Measurements from ENCODE around the gene NCS1.
A peak's percentile ranks its signal among the peaks of the same experiment; 100 is the strongest.

The NCS1 gene

DNA sequence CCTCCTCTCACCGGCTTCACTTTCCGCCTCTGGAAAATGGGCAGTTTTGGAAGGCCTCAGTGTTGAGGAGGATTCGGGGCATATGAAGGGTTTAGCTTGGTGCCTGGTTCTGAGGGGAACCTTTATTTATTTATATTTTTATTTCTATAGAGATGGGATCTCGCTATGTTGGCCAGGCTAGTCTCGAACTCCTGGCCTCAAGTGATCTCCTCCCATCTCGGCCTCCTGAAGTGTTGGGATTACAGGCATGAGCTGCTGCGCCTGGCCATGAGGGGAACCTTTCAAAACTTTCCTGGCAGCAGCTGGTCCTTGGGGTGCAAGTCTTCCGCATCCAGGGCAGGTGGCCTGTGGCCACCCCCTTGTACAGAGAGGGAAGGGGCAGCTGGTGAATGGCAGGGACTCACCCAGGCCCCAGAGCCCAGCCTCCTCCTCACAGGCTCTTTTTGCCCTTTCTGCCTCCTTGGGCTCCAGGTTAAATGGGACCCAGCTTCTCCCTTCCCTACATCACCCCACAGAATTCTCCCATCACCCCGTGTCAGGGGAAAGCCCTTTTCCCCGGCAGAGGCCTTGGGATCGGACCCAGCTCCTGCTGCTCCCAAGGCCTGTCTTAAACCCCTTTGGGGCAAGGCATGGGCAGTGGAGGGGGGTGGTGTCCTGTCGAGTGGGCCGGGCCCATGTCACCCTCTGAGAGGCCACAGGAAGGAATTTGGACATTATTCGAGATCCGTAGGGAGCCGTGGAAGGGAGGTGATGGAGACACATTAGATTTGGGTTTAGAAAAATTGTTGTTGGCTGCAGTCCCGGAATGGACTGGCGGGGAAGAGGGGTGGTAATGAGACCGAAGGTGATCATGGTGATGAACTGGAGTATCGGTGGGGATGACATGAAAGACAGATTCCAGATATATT is 5.9 kb downstream of the NCS1 start:
- no peak for DNase-seq

DNA sequence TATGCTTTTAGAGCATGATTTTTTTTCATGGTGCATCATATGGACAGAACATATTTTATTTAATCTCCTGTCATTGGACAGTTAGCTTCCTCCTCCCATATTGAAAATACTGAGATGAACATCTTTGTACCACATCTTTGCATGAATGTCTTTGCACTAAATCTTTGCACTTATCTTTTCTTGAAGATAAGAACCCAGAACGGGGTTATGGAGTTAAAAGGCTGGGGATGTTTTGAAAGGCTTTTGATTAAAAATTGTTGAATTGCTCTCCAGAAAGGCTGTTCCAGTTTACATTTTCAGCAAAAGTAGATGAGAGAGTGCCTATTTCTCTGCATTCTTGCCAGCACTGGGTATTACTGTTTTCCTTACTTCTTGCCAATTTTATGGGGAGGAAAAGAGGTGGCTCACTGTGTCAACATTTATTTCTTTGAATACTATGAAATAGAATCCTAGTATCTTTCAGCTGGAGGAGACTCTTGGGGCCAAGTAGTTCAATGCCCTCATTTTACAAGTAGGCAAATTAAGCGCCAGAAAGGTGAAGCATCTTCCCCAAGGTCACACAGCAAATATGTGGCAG is 7.2 kb downstream of the NCS1 start:
- DNase-seq: no peak

DNA sequence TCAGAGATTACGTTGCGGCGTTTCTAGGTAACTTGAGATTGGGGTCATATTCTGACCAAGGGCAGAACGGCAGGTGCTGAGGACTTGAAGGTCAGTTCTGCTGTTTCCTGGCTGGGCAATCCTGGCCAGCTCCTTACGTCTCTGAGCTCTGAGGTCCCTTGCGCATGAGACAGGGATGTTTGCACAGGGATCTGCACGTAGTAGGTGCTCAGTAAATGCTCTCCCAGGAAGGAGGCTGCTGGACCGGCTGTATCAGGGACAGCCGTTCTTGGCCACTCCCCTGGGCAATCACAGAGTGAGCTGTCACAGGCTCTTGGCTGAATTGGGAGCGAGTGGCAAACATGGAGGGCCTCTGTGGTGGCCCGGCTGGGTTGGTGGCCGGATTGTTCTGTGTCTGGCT is 8.3 kb downstream of the NCS1 start:
- no peak for DNase-seq

DNA sequence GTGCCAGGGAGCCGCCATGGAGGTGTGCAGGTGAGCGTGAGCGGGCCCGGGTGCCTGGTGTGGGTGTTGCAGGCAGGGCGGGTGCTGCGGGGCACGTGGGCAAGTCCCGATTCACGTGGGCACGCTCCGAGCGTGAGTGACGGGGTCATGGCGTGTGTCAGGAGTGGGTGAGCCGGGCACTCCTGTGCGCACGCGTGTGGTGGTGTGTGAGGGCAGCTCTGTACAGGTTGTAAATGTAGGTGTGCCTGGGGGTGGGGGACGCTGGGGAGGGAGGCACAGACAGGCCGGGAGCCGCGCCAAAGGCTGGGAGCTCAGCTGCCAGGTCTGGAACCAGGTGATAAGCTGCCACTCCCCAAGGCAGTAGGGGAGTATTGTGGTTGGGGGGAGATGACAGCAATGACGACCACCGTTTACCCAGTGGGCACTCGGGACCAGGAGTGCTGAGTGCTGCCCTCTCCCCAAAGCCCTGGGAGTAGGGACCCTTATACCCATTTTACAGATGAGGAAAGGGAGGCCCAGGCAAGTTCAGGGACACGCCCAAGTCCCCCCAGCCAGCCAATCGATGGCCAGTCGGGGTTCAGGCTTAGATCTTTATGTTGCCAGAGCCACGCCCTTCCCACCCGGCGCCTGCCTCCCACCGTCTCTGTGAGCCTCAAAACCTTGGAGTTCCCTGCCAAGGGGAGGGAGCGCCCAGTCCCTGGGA is 9.6 kb downstream of the NCS1 start:
- DNase-seq: no peak

DNA sequence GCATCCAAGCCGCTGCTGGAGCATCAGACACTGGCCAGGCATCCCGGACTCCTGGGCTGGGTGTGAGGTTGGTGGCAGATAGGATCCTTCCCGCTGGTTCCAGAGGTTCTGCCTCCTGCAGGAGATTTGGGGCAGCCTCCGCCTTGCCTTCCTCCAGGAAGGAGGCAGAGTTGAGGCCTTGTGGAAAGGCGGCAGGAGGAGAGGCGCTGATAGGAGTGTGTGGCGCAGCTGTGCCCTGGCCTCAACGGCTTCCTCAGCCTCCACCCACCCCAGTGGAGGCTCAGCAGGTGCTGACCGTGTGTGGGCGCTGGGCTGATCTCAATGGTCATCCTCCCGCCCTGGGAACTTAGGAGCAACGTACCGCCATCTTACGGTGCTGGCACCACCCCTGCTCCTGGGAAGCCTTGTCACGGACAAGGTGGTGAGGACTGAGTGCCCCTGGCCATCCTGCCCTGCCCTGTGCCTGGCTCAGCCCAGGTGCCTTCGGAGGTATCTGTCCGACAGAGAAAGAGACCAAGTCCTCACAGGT is 10.2 kb downstream of the NCS1 start:
- DNase-seq: no peak

DNA sequence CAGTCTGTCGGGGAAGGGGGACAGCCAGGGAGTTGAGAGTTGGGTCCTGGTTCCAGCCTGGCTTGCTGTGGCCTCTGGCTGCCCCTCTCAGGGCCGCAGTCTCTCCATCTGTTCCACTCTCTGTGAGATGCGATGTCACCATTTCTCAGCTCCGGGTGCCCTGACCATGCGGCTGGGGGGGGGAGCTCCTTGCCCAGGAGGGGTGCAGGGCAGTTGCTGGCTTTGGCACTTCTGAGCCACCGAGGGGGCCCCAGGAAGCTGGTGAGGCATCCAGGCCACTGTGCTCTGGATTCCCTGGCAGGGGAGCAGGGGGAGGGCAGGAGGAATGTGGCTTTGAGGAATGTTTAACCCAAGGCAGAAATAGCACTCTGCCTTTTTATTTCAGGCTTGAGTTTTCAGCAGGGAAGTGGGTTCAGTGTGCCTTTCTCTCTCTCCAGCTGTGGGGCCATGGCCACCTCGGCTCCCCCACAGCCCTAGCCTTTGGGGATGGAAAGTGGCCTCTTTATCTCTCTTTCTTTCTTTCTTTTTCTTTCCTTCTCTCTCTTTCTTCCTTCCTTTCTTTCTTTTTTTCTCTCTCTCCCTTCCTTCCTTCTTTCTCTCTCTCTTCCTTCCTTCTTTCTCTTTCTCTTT is 11.0 kb downstream of the NCS1 start:
- DNase-seq: peak in 1 of 2 experiments; percentile 44

DNA sequence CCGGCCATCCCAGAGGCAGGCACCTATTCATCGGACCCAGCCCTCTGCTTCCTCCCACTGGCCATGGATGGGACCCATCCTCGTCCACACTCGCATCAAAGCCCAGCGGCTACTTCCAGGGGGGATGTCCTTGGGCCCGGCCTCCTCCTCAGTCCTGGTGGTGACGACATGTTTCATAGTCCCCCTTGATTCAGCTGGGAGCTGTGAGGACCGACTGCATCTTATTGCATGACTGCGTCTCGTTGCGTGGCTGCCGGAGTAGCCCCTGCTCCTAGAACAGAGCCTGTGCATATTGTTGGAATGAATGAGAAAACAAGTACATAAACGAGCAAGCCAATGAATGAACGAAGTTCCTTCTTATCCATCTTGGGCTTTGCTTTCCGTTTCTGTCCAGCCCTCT is 12.8 kb downstream of the NCS1 start:
- no peak for DNase-seq

DNA sequence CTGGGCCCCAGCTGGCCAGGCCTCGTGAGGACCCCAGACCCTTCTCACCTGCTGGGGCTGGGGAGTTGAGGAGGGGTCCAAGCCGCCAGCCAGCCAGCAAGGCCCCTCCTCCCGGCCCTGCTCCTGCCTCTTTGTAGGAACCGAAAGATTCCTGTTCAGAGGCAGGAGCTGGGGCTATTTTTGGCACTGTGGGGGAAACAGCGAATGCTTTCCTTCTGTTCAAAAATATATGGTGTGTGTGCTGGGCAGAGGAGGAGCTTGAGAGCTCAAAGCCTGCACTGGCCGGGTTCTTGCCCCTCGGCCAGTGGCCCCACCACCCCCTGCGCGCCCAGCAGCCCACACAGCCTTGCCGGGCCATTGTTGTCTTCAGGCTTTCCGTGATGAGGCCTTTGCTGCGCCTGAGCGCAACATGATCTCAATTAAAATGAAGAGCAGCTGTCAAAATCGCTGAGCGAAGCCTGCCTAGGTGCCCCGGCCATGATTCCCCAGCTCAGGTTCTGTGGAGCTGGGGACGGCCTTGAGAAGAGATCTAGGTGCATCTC is 13.4 kb downstream of the NCS1 start:
- DNase-seq: no peak

DNA sequence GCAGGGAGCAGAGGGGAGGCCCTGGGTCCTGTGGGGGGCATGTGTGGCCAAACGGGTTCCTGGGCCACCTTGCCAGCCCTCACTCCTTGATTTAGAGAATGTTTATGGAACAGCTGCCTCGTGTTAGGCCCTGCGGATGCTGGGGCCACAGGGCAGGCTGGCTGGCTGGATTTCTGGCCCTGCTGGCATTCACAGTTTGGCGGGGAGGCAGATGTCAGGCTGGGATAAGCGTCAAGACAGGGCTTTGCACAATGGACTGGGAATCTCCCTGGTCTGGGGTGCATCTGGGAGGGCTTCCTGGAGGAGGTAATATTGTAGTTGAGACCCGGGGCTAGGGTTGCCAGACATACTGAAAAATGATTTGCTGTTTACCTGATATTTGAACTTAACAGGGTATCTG is 13.8 kb downstream of the NCS1 start:
- DNase-seq: no peak

DNA sequence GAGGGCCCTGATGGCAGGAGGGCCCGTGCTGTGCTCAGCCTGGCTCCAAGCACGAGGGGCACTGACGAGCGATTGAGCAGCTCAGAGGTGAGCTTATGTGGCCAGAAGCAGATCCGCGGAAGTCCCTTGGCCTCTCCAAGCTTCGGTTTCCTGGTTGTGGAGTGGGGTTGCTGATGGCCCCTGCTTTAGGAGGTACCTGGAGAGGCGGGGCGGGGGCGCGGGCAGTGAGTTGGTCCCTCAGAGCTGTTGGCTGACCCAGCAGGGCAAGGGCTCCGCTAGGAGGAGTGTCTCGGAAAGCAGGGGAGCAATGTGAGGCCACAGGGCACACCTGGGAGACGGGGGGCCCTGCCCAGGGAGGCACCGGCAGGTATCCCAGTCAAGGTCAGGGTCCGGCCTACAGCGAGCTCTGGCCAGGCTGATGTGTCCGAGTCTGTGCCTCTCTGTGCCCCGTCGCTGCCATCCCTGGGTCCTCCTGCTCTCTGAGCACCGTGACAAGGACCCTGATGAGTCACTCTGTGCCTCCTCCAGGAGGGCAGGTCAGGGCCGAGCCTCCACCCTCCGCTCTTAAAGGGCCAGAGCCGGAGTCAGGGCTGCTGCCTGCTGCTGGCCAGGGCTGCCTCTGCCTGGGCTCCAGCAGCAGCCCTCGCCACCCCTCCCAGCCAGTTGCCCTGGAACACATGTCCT is 14.8 kb downstream of the NCS1 start:
- peak in 1 of 2 experiments; percentile 57 for DNase-seq

DNA sequence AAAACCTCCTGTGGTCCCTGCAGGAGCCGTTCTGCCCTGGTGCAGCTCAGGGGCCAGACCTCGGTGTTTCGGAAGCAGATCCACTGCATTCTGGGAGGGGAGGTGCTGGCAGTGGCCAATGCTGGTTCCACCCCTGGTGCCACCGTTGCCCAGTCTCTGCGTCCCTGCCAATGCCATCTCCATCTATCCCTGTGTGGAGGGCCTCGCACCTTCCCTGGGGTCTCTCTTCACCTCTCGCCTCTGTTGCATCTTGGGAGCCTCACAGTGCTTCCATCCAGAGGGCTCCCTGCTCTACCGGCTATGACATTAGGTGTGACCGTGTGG is 15.3 kb downstream of the NCS1 start:
- DNase-seq: no peak

DNA sequence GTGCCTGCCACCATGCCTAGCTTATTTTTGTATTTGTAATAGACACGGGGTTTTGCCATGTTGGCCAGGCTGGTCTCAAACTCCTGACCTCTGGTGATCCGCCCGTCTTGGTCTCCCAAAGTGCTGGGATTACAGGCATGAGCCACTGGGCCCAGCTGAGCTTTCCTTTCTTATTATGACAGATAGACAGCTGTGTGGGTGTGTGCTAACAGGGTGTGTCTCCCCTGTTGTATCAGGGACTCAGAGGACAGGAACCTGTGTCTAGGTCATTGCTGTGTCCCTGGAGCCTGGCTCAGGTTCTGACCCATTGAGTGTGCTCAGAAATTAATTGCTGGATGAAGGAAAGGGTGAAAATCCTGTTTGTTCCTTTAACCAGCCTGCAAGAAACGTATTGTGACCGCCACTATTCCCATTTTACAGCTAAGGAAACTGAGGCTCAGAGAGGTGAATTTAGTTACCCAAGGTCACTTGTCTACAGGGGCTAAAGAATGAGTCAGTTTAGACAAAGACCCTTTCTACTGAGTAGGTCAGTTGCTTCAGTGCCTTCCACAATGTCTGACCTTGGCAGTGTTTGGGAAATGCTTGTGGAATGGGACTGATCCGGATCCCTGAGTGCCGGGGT is 16.8 kb downstream of the NCS1 start:
- DNase-seq: no peak

DNA sequence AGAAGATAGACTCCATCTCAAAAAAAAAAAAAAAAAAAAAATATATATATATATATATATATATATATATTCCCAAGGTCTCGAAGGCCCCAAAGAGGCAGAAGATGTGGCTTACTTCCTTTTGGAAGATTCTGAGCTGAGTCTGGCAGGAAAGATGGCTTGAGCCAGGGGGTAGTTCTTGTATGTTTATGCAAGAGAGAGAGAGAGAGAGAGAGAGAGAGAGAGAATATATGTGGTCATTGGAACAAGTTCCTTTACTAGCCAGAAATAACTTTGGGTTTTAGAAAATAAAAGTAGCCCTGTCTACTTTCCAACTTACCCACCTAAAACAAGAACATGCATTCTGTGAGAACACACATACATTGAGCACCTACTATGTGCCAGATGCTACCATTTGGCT is 17.6 kb downstream of the NCS1 start:
- no peak for DNase-seq

DNA sequence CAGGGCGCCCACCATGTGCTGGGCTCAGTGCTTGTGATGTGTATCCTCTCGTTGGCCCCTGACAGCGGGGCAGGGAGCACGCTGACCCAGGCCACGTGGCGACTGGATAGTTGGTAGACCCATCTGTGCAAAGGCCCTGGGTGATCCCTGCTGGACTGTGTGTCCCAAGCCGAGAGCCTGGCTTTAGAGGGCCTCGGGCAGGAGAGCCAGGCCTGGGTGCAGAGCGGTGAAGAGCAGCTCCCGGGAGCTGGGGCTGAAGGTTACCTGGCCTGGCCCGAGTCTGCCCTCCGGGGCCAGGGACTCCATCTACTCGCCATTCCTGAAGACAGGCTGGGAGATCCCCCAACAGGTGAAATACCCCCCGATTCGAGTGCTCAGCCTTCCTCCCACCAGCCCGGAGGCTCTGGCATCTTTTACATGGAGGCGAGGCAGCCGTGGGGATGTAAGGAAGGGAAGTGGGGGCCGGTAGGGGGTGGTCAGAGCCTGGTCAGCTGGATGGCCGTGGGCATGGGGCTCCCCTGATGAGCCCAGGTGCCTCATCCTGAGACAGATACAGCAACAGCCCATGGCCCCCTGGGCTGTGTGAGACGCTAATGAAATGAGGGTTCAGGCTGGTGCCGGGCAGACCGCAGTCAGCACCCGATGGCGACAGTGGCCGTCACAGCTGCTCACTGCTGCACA is 19.0 kb downstream of the NCS1 start:
- DNase-seq: no peak

DNA sequence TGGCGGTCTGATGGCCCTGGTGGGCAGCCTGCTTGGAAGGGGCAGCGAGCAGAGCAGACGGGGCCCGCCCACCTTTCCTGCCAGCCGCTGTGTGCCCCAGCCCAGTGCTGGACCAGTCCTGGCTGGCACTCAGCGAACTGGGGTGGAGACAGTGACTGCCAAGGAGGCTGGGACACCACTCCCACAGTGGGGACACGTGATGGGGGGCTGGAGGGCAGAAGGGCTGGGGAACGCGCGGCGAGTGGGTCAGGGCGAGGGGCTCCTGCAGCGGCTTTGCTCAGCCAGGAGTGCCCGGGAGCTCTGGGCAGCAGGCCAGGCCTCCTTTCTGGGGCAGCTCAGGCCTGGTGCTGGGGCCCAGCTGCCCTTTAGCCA is 19.5 kb downstream of the NCS1 start:
- no peak for DNase-seq

DNA sequence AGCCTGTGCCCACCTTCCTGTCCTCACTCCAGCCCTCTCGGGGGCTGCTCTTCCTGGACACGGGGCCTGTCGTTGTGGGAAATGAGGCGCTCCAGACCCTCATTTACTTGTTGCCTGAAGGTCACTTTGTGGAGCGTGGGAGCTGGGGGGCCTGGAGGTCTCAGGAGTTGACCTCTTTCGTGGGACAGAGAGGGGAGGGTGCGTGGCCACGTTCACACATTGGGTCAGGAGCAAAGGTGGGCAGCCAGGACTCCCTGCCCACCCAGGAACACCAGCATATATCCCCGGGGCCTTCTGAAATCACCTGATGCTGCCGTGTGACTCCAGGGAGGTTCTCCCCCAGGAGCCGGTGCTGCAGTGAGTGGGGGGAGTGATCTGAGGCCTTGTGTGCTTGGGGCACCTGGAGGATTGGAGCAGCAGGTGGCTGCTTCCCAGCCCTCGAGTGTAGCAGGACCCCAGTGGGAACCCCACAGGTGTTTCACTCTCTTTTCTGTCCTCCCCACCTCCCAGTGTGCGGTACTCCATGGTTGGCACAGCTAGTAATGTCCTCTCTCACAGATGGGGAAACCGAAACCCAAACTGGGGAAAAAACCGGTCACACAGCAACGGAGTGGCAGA is 20.3 kb downstream of the NCS1 start:
- DNase-seq: no peak

DNA sequence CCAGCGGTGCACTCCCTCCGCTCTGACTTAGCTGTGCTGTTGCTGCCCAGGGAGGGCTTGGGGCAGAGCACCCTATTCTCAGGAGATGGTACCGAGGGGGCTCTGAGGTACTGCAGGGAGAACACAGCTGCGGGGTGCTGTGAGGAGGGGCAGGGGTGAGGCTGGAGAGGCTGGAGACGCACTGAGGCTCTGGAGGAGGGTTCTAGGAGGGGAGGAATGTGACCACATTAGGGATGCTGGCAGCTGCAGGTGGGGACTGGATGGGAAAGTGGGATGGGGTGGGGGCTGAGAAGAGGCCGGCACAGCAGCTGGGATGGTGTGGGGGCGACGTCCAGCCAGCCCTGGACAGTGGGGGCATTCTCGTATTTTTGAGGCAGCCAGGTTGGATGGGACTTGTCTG is 20.9 kb downstream of the NCS1 start:
- no peak for DNase-seq

DNA sequence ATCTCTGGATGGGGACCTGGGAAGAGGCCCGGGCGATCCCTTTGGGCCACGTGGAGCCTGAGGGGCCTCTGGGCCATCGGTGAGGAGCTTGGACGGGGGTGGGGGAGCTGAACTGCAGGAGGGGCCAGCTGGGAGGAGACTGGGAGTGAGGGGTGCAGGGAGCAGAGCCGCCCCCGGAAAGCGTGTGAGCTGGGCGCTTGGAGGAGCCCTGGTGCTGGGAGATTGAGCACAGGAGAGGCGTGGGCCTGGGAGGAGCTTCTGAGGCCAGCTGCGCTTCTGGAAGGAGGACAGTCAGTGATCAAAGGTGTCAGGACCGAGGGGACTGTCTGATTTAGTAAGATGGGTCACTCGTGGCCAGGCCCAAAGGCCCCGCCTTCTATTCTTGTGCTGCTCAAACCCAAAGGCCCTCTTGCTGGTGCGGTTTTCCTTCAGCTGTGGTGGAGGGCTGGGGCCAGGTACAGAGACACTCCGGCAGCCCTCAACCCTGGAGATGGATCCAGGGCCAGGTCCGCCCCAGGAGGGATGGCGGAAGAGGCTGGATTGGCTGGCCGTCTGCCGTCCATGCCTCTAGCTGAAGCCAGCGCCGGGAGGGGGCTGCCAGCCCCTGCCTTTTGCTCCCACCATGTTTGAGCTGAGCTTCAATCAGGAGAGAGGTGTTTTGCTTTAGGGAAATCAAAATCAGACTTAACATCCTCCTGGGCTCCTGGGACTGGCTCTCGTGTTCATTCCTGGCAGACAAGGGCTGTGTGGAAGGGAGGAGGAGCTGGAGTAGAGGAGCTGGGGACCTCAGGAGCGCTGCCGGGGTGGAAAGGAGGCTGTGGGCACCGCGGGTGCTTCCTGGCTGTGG is 21.6 kb downstream of the NCS1 start:
- no peak for DNase-seq

DNA sequence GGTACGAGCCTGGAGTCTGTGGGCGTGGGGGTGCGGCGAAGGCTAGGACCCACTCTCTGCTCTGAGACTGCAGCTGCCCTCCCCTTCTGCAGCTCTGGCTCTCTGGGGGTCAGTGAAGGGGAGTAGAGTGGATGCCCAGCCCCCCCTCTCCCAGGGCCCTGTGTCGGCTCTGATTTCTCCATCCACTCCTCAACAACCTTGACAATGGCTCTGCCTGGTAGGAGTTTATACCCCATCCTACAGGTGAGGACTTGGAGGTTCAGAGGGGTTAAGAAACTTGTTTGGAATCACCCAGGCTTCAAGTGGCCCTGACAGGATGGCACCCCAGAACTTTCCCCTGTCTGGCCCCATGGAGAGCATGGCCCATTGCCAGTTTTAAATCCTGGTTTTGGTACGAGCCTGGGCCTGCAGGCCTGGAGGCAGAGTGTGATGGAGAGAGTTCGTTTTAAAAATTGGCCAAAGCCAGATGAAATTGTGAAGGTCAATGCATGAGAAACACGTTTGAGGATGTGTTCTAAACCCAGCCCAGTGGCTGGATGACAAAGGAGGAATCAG is 22.3 kb downstream of the NCS1 start:
- DNase-seq: no peak

DNA sequence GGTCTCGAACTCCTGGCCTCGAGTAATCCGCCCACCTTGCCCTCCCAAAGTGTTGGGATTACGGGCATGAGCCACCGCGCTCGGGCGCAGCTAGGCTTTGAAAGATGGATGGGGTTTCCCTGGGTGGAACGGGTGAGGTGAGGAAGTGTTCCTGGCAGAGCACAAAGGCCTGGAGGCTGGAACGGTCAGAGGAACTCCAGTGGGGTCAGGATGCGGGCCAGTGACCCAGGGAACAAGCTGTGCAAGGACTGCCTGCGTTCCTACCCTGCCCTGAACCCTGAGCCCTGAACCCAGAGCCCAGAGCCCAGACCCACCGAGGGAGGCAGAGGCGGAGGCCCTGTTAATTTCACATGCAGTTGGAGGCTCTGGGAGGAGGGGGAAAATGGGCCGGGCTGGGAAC is 23.4 kb downstream of the NCS1 start:
- DNase-seq: no peak
